GM21367 (cell line): ENCODE results near the gene APOO.

Experiments
- ATAC-seq: cut with Tn5 transposase; IDR thresholded peaks from one replicate; pipeline ENCODE4 v1.9.1; 2021; ENCODE audit not compliant: unreplicated experiment

Gene APOO

GRCh38 chrX:23907498-23908218 lies at the start of gene APOO, which contains the start of gene CXorf58:
Gene APOO (minus strand): TSS chrX:23907938. CDS start chrX:23907702, 236 bp downstream.
Gene CXorf58 (plus strand): TSS chrX:23908006. CDS start chrX:23910303, 2,297 bp downstream.
- ATAC-seq: peak; percentile 91

GRCh38 chrX:23954396-23954795 lies 46.7 kb upstream of the APOO start:
- ATAC-seq: no peak

GRCh38 chrX:23953908-23954269 lies 46.2 kb upstream of the APOO start:
- no peak for ATAC-seq

GRCh38 chrX:23952984-23953907 lies 45.5 kb upstream of the APOO start:
- ATAC-seq: peak; percentile 90

GRCh38 chrX:23952391-23952790 lies 44.7 kb upstream of the APOO start:
- no peak for ATAC-seq

- no peak for ATAC-seq
Measured at GRCh38 chrX:23945206-23945605, 37.5 kb upstream of the APOO start.

GRCh38 chrX:23944234-23944633 lies 36.5 kb upstream of the APOO start:
- no peak for ATAC-seq

GRCh38 chrX:23939203-23939602 lies 31.5 kb upstream of the APOO start:
- ATAC-seq: no peak

GRCh38 chrX:23938690-23939089 lies 31.0 kb upstream of the APOO start:
- ATAC-seq: no peak

- no peak for ATAC-seq
Measured at GRCh38 chrX:23937100-23937499, 29.4 kb upstream of the APOO start.

- no peak for ATAC-seq
Measured at GRCh38 chrX:23936180-23936579, 28.4 kb upstream of the APOO start.

- ATAC-seq: no peak
Measured at GRCh38 chrX:23935106-23935505, 27.4 kb upstream of the APOO start.

GRCh38 chrX:23932046-23932445 lies 24.3 kb upstream of the APOO start:
- no peak for ATAC-seq

GRCh38 chrX:23930894-23931604 lies 23.3 kb upstream of the APOO start:
- no peak for ATAC-seq

- no peak for ATAC-seq
Measured at GRCh38 chrX:23926015-23926414, 18.3 kb upstream of the APOO start.

GRCh38 chrX:23919706-23920320 lies 12.1 kb upstream of the APOO start:
- no peak for ATAC-seq

GRCh38 chrX:23919148-23919547 lies 11.4 kb upstream of the APOO start:
- ATAC-seq: no peak

GRCh38 chrX:23911126-23911835 lies 3.5 kb upstream of the APOO start:
- ATAC-seq: no peak

GRCh38 chrX:23908219-23909004 lies 674 bp upstream of the APOO start:
- no peak for ATAC-seq

- ATAC-seq: no peak
Measured at GRCh38 chrX:23907111-23907497, 634 bp downstream of the APOO start.
